SH-SY5Y (cell line): ENCODE measurements around the gene MACF1.

Experiments used
- GATA2 ChIP-seq: IDR thresholded peaks from 2 replicates; pipeline ENCODE4 v1.6.1; 2011; ENCODE audit warnings: mild to moderate bottlenecking, low read depth, low read length
- GATA3 ChIP-seq: IDR thresholded peaks from 2 replicates; pipeline ENCODE4 v1.6.1; 2011; ENCODE audit warnings: low read depth, mild to moderate bottlenecking, low read length, moderate library complexity

MACF1 gene

DNA sequence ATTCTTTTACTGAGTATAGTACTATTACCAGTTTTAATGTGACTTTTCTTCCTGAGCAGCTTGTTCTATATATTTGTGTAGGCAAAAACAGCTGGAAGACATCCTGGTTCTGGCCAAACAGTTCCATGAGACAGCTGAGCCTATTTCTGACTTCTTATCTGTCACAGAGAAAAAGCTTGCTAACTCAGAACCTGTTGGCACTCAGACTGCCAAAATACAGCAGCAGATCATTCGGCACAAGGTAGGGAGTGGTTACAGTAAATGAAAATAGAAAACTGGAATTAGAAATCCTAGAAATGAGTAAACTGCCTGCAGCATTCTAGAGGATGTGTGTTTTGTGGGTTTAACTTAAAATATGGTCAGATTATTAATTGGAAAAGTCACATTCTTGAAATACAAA is 222.9 kb downstream of the MACF1 start:
- no peak for TF ChIP-seq GATA2
- no peak for TF ChIP-seq GATA3

DNA sequence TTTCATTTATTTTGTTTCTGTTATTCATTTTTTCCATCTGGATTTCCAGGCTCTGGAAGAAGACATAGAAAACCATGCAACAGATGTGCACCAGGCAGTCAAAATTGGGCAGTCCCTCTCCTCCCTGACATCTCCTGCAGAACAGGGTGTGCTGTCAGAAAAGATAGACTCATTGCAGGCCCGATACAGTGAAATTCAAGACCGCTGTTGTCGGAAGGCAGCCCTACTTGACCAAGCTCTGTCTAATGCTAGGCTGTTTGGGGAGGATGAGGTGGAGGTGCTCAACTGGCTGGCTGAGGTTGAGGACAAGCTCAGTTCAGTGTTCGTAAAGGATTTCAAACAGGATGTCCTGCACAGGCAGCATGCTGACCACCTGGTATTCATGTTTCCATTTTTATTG is 223.4 kb downstream of the MACF1 start:
- TF ChIP-seq GATA3, result no peak

DNA sequence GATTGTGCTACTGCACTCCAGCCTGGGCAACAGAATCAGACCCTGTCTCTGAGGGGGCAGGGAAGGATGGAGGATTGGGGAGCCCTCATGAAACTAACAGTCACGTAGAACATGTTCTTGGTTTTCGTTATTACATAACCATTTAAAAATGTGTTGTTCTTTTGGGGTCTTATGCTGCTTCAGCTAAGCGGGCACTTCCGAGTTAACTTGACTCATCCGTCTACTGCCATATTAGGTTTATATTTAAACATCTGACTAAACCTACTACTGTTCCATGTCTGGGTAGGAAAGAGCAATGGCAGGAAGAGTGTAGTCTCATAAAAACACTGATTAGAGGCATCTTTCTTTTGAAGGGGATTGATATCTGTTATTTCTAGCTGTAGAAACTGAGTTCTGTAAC is 227.4 kb downstream of the MACF1 start:
- TF ChIP-seq GATA2 (no peak), GATA3 (no peak)

DNA sequence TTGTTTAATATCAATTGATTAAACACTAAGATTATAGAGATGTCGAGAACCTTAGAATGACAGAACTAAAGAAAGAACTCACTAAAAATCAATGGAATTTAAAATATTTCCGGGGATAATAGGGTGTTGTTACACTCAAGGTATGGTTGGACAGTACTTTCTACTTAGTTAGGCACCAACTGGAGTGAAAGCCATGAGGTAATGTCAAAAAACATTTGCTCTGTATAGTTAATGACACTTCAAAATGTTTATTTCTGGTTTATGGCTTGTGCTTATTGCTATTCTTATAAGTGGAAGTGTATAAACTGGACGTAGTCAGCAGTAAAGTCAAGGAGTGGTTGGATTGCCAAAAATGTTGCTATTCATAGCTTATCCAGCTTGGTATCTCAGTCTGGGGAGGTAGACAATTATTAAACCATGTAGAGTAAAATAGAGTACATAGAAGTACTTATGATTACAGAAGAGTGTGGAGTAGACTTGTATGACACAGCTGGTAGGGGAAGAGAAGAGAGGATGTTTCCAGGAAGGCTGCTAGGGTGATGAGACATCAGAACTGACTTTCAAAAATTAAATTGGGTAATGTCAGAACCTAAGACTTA is 230.4 kb downstream of the MACF1 start:
- TF ChIP-seq GATA3 (no peak), GATA2 (no peak)

DNA sequence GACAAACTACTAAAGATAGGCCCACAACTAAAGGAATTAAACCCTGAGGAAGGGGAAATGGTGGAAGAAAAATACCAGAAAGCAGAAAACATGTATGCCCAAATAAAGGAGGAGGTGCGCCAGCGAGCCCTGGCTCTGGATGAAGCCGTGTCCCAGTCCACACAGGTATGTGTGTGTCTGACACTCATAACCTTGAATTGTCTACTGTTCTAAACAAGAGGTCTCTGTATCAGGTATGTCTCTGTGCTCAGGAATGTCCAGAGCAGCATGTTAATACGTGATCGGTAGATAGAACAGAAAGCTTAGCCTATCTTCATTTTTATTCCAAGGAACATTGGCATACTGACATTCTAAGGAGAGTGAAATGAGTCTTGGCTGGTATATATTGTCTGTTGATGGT is 231.1 kb downstream of the MACF1 start:
- no peak for TF ChIP-seq GATA2
- TF ChIP-seq GATA3, result no peak

DNA sequence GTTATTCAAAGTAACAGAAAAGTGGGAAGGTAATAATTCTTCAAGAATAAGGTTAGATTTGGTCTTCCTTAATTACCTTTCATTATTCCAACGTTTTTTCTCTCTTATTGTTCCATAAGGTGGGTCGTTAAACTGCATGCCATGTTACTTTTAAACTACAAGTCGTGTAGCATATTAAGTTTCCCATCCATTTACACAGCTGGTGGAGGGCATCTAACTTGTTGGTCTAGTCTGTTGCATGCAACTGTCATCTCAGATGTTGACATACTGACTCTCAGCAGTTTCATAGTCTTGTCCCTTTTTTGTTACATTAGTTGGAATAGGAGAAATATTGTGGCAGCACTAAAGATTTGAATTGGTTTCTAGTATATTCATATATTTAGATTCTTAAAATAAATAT is 232.3 kb downstream of the MACF1 start:
- TF ChIP-seq GATA3 (no peak), GATA2 (no peak)

DNA sequence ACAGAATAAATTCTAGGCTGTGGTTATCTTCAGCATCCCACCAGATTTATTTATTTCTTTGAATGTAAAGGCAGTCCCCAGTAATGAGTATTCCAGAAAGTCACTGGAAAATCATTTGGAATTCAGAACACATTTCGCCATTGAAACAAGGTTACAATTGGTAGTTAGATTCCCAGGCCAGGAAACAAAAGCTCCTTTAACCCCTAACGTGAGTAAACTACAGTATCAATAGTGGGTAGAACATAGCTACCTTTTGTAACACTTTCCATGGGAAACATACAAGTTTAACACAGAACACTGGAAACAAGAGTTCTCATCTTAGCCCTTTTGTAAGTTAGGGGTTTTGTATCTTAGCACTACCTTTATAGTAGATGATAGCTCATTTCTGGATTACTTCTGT is 233.5 kb downstream of the MACF1 start:
- no peak for TF ChIP-seq GATA2
- TF ChIP-seq GATA3, result no peak

DNA sequence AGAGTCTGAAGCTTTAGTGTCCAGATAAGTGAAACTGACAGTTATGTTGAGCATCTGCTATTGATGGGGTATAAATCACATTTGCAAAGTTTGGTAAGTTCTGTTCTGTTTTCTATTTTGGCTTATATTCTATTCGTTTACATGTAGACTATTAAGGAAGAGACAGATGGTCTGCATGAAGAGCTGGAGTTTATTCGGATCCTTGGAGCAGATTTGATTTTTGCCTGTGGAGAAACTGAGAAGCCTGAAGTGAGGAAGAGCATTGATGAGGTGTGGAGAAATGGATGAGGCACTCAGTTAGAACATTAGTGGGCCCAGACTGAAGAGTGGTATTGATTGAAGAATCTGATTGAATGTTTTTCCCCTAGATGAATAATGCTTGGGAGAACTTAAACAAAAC is 236.4 kb downstream of the MACF1 start:
- TF ChIP-seq GATA3 (no peak), GATA2 (no peak)

DNA sequence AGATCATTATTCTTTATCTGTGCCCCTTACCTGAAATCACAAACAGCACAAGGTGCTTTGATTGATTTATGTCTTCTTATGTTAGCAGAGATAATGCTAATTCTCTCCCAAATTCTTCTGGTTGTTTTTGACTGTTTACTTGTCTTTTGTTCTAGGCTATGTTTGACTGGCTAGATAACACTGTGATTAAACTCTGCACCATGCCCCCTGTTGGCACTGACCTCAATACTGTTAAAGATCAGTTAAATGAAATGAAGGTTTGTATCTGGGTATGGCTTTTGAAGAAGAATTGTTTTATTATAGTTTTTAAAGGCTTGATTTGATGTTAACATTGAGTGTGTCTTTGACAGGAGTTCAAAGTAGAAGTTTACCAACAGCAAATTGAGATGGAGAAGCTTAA is 237.3 kb downstream of the MACF1 start:
- TF ChIP-seq GATA3, result no peak
- no peak for TF ChIP-seq GATA2

DNA sequence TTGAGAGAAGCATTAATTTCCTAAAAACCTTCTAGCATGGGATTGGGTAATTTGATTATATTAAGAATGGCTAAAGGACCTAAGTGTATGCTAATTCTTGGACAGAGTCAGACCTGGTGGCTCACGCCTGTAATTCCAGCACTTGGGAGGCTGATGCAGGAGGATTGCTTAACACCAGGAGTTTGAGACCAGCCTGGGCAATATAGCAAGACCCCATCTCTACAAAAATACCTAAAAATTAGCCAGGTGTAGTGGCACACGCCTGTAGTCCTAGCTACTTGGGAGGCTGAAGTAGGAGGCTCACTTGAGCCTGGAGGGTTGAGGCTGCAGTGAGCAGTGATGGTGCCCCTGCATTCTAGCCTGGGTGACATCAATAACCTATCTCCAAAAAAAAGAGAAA is 241.1 kb downstream of the MACF1 start:
- TF ChIP-seq GATA2 (no peak), GATA3 (no peak)

DNA sequence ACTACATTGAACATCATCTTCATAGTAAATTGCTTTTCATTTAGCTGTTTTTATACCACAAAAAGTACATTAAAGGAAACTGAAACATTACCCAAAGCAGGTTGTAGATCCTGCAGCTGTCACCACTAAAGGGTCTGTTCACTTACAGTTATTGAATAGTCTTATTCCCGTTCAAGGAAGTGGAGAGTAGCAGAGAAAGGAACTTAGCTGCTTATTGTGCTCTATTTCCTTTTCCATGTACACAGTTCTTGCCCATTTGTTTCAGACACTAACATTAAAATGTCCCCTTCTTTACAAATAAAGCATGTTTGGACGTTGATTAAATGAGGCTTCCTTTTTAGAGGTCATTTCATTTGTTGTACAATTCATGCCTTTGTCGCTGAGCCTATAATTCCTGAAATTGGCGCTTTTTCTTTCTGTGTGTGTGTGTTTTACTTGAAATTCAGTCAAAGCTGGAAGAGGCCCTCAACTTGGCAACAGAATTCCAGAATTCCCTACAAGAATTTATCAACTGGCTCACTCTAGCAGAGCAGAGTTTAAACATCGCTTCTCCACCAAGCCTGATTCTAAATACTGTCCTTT is 242.6 kb downstream of the MACF1 start:
- no peak for TF ChIP-seq GATA3
- no peak for TF ChIP-seq GATA2

DNA sequence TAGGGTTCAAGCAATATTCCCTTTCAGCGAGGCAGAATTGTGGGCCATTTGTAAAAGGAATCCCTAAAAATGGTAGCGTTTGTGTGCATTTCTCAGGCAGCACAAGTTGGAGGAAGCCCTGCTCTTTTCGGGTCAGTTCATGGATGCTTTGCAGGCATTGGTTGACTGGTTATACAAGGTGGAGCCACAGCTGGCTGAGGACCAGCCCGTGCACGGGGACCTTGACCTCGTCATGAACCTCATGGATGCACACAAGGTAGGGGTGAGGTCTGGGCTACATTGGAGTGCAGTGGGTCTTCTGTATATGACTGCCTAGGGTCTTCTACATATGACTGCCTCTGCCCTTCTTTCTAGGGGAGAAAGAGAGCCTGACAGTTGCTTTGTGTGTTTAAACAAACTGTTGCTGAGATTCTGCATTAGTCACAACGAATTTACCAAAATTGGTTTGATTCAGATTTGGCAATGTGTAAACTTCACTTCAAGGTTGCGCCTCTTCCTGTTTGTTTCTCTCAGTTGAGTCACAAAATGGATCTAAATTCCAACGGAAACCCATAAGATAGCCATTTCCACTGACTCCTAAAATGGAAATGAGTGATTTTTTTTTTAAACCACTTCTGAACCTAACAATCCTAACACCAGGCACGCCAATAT is 246.6 kb downstream of the MACF1 start:
- TF ChIP-seq GATA2 (no peak), GATA3 (no peak)

DNA sequence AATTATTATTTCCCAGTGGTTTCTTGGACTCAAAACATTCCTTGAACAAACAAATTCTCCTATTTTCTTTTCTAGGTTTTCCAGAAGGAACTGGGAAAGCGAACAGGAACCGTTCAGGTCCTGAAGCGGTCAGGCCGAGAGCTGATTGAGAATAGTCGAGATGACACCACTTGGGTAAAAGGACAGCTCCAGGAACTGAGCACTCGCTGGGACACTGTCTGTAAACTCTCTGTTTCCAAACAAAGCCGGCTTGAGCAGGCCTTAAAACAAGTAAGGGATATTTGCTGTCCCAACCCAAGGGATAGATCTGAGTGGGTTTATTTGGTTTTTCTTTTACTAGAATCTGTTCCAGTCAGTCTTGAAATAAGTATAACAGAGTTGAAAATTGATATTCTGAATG is 247.6 kb downstream of the MACF1 start:
- TF ChIP-seq GATA2, result no peak
- TF ChIP-seq GATA3, result no peak

DNA sequence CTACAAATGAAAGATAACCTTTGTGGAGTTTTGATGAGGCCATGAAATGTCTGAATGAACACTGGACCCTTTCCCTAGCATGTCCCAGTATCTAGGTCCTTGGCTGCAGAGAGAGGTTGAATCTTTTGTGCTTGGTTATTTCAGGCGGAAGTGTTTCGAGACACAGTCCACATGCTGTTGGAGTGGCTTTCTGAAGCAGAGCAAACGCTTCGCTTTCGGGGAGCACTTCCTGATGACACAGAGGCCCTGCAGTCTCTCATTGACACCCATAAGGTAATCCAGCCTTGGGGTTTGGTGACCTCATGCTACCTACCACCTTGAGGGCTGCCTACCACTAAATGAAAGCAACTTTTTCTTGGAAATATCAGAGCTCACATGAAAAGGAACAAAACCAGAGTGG is 248.0 kb downstream of the MACF1 start:
- TF ChIP-seq GATA2 (no peak), GATA3 (no peak)

DNA sequence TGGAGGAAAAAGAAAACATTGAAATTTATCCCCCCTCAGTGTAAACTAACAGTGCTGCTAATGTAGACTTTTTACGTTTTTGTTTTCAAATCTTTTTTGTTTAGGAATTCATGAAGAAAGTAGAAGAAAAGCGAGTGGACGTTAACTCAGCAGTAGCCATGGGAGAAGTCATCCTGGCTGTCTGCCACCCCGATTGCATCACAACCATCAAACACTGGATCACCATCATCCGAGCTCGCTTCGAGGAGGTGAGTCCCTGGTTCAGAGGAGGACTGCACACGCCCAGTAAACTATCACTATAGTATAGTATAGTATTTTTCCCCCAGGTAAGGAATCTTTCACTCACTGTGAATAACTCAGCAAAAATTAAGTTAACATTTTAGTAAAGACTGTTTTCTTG is 249.1 kb downstream of the MACF1 start:
- no peak for TF ChIP-seq GATA3
- TF ChIP-seq GATA2, result no peak
